Keratinocyte (primary cell): ENCODE data around the gene ISOC2. TPM values are rescaled to one million over a fixed set of nuclear protein-coding genes. Genes with fewer than 3 reads are reported as not detected.

Source experiments
- DNase-seq: peaks from one replicate; pipeline ENCODE4 v3.0.0-alpha.2; 2011; ENCODE audit warnings: low read depth, missing footprints, low spot score
- FAIRE-seq: peaks from 2 replicates; lab custom pipeline; 2011; peaks lifted over from hg19 to GRCh38; lab: Jason Lieb, UNC
- H2AFZ ChIP-seq: 2 replicates; pipeline ENCODE4 v1.6.0; 2012; ENCODE audit warnings: low read length, control low read depth, inconsistent platforms; ENCODE audit not compliant: control insufficient read depth
- H3K27ac ChIP-seq: 2 replicates; pipeline ENCODE4 v1.5.1; 2011; ENCODE audit warnings: low read length; ENCODE audit not compliant: control insufficient read depth, insufficient read depth
- H3K27me3 ChIP-seq: 3 replicates; pipeline ENCODE4 v1.6.0; 2011; ENCODE audit warnings: low read length; ENCODE audit not compliant: control insufficient read depth, insufficient read depth; ENCODE audit errors: extremely low read depth
- H3K36me3 ChIP-seq, 2 experiments: 2 replicates in 1 of 2; 3 replicates in 1 of 2; pipeline ENCODE4 v1.5.1; 2011; ENCODE audit warnings: low read length in 2 of 2, mild to moderate bottlenecking in 1 of 2; ENCODE audit not compliant: control insufficient read depth in 2 of 2, insufficient read depth in 2 of 2; ENCODE audit errors: extremely low read depth in 1 of 2
- H3K4me1 ChIP-seq: 3 replicates; pipeline ENCODE4 v1.5.1; 2011; ENCODE audit warnings: low read length; ENCODE audit not compliant: control insufficient read depth, insufficient read depth; ENCODE audit errors: extremely low read depth
- H3K4me2 ChIP-seq: 3 replicates; pipeline ENCODE4 v1.6.0; 2011; ENCODE audit warnings: low read depth, low read length; ENCODE audit not compliant: control insufficient read depth, insufficient read depth; ENCODE audit errors: extremely low read depth
- H3K4me3 ChIP-seq, 3 experiments: fragments of 200-600 bp in 1 of 3; sonication (generic) in 1 of 3; 2 replicates in 2 of 3; 3 replicates in 1 of 3; pipeline ENCODE4 v1.5.1; 2011 to 2016; ENCODE audit warnings: low read length in 3 of 3, mild to moderate bottlenecking in 3 of 3, control low read depth in 2 of 3, inconsistent platforms in 1 of 3, low read depth in 1 of 3, mixed read lengths in 1 of 3, mixed run types in 1 of 3, moderate library complexity in 1 of 3; ENCODE audit not compliant: control insufficient read depth in 2 of 3, insufficient read depth in 2 of 3; ENCODE audit errors: extremely low read depth in 1 of 3
- H3K79me2 ChIP-seq: 2 replicates; pipeline ENCODE4 v1.6.0; 2012; ENCODE audit warnings: low read length; ENCODE audit not compliant: control insufficient read depth, insufficient read depth
- H3K9ac ChIP-seq: 3 replicates; pipeline ENCODE4 v1.6.0; 2011; ENCODE audit warnings: low read length; ENCODE audit not compliant: control insufficient read depth, insufficient read depth; ENCODE audit errors: extremely low read depth
- H3K9me1 ChIP-seq: 3 replicates; pipeline ENCODE4 v1.6.0; 2011; ENCODE audit warnings: low read length; ENCODE audit not compliant: control insufficient read depth, insufficient read depth; ENCODE audit errors: extremely low read depth
- H3K9me3 ChIP-seq: 2 replicates; pipeline ENCODE4 v1.5.1; 2012; ENCODE audit warnings: low read depth, low read length; ENCODE audit not compliant: control insufficient read depth
- H4K20me1 ChIP-seq: 3 replicates; pipeline ENCODE4 v1.6.0; 2011; ENCODE audit warnings: low read length; ENCODE audit not compliant: control insufficient read depth, insufficient read depth; ENCODE audit errors: extremely low read depth
- CTCF ChIP-seq, 3 experiments: IDR thresholded peaks in 1 of 3; conservative IDR thresholded peaks in 1 of 3; optimal IDR thresholded peaks in 1 of 3; 2 replicates in 2 of 3; 3 replicates in 1 of 3; pipeline versions ENCODE3 to v1.5.1; 2011; ENCODE audit warnings: low read length in 3 of 3, mild to moderate bottlenecking in 3 of 3, moderate library complexity in 2 of 3, control low read depth in 1 of 3, inconsistent platforms in 1 of 3; ENCODE audit not compliant: insufficient read depth in 2 of 3; ENCODE audit errors: extremely low read depth in 1 of 3
- EZH2 ChIP-seq: IDR thresholded peaks from one replicate; pipeline ENCODE4 v1.6.1; 2012; ENCODE audit warnings: inconsistent platforms, mild to moderate bottlenecking, low read length, moderate library complexity
- dilution Hi-C: fragments of 300-500 bp; cut with MboI; formaldehyde crosslinking; loops from one replicate; pipeline ENCODE4 v1.7.0; 2020; ENCODE audit warnings: low sequenced_read_pairs; ENCODE audit not compliant: extremely low pct_ligation_motif_present
- polyA plus RNA-seq, 5 experiments: library from polyadenylated mRNA; depleted of rRNA in 3 of 5; stranded (reverse) in 3 of 5; stranded (forward) in 1 of 5; unstranded in 1 of 5; fragments of >200 nt; gene quantifications; 1 replicate in 1 of 5; 2 replicates in 3 of 5; 3 replicates in 1 of 5; pipeline versions ENCODE4 v1.2.1 to v1.2.3, GENCODE V29; 2011 to 2012; ENCODE audit warnings: missing spikeins in 2 of 5, low read depth in 1 of 5, low replicate concordance in 1 of 5

ISOC2 gene
- polyA plus RNA-seq, 1 donor (not counting 4 experiments of a cell fraction or from before 2014, with no cell fraction given), result 24.5 TPM

DNA sequence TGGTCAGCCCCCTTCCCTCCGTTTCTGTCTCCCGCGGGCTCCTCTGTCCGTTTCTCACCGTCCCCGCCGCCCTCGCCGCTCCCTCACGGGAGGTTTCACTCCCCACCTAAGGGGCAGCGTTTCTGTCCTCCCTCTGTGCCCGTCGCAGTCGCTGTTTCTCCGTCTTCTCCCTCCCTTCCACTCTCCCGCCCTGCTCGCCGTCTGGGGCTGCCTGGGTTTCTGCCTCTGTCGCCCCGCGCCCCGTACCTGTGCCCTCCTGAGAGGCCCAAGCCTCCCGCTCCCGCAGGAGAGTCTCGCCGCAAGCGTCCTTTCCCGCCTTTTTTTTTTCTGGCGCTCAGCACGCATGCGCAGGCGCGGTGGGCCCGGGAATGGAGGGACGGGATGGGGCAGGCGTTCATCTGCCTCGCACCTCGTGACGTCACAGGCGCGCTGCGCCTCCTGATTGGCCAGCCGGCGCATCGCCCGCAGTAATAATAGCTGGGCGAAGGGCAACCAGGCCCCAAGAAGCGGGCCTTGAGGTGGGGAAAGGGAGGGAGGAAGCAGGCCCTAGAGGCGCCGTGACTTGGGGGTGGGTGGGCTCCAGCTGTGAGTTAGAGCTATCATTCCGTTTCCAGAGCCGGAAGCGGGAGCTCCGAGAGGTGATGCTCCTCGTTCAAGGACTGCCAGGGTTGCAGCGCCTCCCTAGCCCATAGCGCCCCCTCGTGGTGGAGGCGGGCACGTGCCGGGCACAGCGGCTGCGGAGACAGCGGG lies 42.2 kb upstream of the ISOC2 start:
- Histone ChIP-seq H3K4me2 (peak overlapping the region; percentile 71), H3K9me3 (no peaks in the 10 kb centered on the region), H4K20me1 (no peaks in the 10 kb centered on the region), H3K4me1 (no peaks in the 10 kb centered on the region), H3K4me3 (peak overlapping the region; percentile 26 to 54 (median 52)), H3K36me3 (no peaks in the 10 kb centered on the region), H3K9me1 (no peaks in the 10 kb centered on the region), H2AFZ (peak overlapping the region; percentile 79), H3K27me3 (peaks cover 3% of the 10 kb centered on the region), H3K9ac (no peak overlapping the region), H3K79me2 (no peaks in the 10 kb centered on the region), H3K27ac (no peak overlapping the region)
- DNase-seq (peak; percentile 25), FAIRE-seq (peak; percentile 51)
- TF ChIP-seq CTCF (optimal IDR thresholded peaks at IDR 0.05 in 1 of 3, IDR thresholded peaks at IDR 0.05 in 1 of 3, conservative IDR thresholded peaks at IDR 0.05 in 1 of 3; ENCODE audit: extremely low read depth in 1 of 3, insufficient read depth in 2 of 3, low read length in 3 of 3) (peak; percentile 81 to 99 (median 97)), EZH2 (no peak)
- dilution Hi-C loops, result no loop called here

GRCh38 chr19:55503157-55503501 lies 41.7 kb upstream of the ISOC2 start:
- Histone ChIP-seq H3K79me2 (no peaks in the 10 kb centered on the region), H3K27ac (no peak overlapping the region), H3K4me2 (no peak overlapping the region), H3K9ac (no peak overlapping the region), H2AFZ (no peak overlapping the region), H3K27me3 (peaks cover 8% of the 10 kb centered on the region), H3K4me3 (no peak overlapping the region), H3K9me1 (no peaks in the 10 kb centered on the region), H3K4me1 (no peaks in the 10 kb centered on the region), H4K20me1 (no peaks in the 10 kb centered on the region), H3K36me3 (no peaks in the 10 kb centered on the region), H3K9me3 (no peaks in the 10 kb centered on the region)
- TF ChIP-seq CTCF (optimal IDR thresholded peaks at IDR 0.05 in 1 of 3, IDR thresholded peaks at IDR 0.05 in 1 of 3, conservative IDR thresholded peaks at IDR 0.05 in 1 of 3; ENCODE audit: extremely low read depth in 1 of 3, insufficient read depth in 2 of 3, low read length in 3 of 3), result no peak
- no peak for TF ChIP-seq EZH2
- DNase-seq, result no peak
- dilution Hi-C loops, result no loop called here
- no peak for FAIRE-seq
